Testis (tissue), 2 donors: ENCODE measurements around the gene SPSB4.

Experiments
- POLR2A ChIP-seq: fragments of 450-650 bp; IDR thresholded peaks from one replicate; pipeline ENCODE4 v1.6.1; 2017; ENCODE audit warnings: antibody characterized with exemption, mild to moderate bottlenecking, moderate library complexity
- TF ChIP-seq, protein P1 (sequence below), 3 experiments: fragments of 450-650 bp in 2 of 3; fragments of 200-600 bp in 1 of 3; sonication (generic) in 1 of 3; IDR thresholded peaks; one replicate each; pipeline ENCODE4 v1.5.1; 2016 to 2019; ENCODE audit warnings: antibody characterized with exemption in 3 of 3, mild to moderate bottlenecking in 2 of 3, moderate library complexity in 1 of 3

DNA sequence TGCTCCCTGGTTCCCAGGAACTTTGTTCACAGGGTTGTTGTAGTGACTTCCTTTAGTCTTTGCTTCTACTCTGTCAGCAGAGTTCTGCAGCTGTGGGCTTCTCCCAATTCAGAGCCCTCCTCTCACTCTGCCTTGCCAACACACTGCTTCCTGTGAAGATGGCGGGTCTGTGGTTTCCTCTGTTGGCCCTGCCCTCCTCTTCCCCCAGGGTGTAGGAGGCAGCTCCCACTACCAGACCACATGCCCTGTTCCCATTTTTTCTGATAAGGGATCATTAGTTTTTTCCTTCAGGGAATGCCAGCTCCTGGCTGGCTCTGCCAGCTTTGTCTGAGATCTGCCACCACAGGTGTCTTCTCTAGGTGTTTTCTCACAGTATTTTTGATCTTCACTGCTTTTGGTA, 12.7 kb downstream of the SPSB4 start:
- TF ChIP-seq POLR2A = no peak
- TF ChIP-seq, protein P1, sequence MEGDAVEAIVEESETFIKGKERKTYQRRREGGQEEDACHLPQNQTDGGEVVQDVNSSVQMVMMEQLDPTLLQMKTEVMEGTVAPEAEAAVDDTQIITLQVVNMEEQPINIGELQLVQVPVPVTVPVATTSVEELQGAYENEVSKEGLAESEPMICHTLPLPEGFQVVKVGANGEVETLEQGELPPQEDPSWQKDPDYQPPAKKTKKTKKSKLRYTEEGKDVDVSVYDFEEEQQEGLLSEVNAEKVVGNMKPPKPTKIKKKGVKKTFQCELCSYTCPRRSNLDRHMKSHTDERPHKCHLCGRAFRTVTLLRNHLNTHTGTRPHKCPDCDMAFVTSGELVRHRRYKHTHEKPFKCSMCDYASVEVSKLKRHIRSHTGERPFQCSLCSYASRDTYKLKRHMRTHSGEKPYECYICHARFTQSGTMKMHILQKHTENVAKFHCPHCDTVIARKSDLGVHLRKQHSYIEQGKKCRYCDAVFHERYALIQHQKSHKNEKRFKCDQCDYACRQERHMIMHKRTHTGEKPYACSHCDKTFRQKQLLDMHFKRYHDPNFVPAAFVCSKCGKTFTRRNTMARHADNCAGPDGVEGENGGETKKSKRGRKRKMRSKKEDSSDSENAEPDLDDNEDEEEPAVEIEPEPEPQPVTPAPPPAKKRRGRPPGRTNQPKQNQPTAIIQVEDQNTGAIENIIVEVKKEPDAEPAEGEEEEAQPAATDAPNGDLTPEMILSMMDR (IDR thresholded peaks at IDR 0.05) = no peak
